GM21786 (cell line): ENCODE measurements around the gene PTPN6.
A peak's percentile ranks its signal among the peaks of the same experiment; 100 is the strongest.

ENCODE experiments used
- ATAC-seq: cut with Tn5 transposase; IDR thresholded peaks from one replicate; pipeline ENCODE4 v1.9.1; 2021; ENCODE audit not compliant: unreplicated experiment

The PTPN6 gene

DNA sequence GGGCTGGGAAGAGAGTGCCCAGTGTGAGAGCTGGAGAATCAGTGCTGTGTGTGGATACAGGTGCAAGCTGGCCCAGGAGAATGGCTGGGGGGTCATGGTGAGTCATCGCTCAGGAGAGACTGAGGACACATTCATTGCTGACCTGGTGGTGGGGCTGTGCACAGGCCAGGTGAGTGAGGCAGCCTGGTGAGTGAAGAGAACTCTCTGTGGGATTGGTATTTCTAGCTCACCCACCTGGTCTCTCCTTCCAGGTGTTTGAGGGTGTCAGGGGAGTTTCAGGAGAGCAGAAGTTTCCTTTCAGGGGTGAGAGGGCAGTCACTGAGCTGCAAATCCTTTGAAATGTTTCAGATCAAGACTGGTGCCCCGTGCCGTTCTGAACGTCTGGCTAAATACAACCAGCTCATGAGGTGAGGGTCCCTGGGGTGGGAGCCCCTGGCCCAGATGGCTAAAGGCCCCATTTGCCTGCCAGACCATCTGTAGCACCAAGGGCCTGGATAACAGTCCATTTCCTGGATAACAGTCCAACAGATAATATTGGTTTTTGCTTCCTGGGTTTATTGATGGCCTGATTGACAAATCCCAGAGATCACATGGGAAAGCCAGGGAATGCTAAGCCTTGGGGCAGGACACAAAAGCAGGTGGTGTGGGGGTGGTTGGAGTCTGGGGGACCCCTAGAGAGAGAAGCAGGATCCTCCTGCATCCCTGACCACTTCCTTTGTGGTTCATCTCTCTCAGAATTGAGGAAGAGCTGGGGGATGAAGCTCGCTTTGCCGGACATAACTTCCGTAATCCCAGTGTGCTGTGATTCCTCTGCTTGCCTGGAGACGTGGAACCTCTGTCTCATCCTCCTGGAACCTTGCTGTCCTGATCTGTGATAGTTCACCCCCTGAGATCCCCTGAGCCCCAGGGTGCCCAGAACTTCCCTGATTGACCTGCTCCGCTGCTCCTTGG, 28.9 kb upstream of the PTPN6 start:
- no peak for ATAC-seq

DNA sequence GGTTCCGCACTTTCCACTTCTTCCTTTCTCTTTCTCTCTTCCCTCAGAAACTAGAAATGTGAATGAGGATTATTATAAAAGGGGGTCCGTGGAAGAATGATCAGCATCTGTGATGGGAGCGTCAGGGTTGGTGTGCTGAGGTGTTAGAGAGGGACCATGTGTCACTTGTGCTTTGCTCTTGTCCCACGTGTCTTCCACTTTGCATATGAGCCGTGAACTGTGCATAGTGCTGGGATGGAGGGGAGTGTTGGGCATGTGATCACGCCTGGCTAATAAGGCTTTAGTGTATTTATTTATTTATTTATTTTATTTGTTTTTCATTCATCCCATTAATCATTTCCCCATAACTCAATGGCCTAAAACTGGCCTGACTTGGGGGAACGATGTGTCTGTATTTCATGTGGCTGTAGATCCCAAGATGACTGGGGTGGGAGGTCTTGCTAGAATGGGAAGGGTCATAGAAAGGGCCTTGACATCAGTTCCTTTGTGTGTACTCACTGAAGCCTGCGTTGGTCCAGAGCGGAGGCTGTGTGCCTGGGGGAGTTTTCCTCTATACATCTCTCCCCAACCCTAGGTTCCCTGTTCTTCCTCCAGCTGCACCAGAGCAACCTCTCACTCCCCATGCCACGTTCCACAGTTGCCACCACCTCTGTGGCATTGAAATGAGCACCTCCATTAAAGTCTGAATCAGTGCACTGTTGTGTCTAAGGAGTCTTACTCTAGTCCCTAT, 28.0 kb upstream of the PTPN6 start:
- ATAC-seq, result no peak

DNA sequence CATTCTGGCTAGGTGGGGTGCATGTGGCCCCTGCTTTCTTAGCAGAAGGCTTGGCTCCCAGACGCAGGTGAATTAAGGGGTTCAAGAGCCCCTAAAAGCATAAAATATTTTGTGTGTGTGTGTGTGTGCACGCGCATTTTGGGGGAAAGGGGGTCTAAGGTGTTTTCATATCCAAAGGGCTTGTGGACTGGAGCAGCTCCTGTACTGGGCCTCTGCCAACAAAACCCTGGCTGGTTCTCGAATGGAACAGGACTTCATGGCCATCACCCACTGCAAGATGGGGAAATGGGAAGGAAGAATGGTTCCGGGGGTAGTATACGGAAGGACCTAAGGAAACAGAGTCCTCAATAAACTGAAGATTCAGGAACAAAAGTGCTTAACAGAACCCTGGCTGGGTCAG, 27.3 kb upstream of the PTPN6 start:
- no peak for ATAC-seq

GRCh38 chr12:6925239-6925539, 26.0 kb upstream of the PTPN6 start:
- ATAC-seq, result no peak

DNA sequence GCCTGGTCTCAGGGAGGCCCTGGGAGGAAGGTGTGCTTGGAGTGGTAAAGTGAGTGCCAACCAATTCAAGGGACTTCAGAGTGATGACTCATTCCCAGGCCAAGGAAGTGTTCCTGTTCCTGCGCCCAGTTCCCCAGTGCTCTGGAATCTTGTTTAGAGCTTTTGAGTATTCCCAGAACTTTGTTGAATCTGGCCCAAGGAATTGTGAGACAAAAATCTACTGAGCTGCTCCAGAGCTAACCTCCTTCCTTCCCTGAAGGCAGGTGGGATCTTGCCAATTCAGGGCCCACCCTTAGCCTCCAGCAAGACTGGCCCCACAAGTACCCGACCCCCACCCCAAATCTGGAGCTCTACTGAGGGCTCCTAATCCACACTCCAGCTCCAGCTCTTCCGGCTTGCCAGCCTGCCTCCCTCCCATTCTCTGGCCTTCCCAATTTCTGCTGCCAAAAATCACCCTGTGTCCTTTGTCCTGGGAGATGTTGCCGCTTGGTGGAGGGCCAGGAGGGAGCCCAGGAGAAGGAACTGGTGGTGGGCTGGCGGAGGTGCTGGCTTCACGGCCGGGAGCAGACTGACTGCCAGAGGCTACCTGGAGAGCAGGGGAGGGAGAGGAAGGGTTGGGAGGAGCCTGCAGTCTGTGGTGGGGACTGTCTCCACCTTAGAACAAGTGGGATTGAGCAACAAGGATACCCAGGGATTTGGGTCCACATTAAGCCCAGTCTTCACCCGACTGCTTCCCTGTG, 25.4 kb upstream of the PTPN6 start:
- ATAC-seq, result no peak

DNA sequence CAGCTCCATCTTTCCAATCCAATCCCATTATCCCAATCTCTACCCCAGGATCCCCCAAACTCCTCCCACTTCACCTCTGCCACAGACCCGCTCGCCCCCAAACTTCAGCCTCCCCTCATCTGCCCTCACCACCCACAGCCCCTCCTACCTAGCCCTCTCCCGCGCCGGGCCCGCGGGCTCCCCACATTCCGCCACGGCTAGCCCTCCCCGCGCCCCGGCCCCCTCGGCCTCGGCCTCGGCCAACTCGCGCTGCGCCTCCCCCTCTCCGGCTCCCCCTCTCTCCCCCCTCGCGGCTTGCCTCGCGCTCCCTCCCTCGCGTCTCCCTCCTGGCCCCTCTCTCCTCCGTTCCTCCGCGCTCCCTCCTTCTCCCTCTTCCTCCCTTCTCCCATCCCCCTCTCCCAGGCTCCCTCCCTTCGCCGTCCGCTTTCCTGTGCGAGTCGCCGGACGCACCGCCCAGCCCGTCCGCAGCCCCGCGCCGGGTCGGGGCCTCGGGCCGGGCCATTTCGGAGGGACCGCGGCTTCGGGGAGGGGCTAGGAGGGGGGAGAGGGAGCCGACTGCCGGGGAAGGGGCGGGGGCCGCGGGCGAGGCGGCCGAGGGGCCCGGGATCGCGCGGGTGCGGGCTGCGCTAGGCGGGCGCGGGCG, 23.7 kb upstream of the PTPN6 start, which contains the start of gene ATN1:
Gene ATN1, plus strand, starts transcription at position 581 of the 643 bp plus-strand sequence. CDS start 6,043 bp downstream, outside the sequence.
- no peak for ATAC-seq

DNA sequence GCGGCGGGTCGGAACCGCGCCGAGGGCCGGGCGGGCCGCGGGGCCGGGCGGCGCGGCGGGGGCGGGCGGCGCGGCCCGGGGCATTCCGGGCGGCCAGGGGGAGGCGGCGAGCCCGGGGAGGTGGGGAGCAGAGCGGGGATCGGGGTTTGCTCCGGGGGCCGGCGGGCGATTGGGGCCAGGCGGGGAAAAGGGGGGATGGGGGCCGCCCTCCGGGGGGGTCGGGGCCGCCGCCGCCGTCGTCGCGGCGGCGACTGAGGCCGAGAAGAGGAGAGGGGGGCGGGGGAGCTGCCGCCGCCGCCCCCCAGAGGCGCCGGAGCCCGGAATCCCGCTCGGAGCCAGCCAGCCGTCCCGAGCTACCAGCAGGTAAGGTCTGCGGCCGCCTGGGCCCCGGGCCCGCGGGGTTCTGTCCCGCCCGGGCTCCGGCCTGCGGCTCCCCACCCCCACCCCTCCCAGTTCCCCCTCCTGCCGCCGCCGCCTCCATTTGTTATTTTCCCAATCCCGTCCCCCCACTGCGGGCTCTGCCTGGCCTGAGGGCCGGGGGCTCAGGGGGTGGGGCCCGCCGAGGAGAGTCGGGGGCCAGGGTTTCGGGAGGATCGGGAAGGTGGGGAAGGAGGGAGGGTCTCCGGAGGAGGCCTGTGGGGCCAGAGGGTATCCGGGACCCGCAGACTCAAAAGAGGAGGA, 23.0 kb upstream of the PTPN6 start:
- no peak for ATAC-seq

GRCh38 chr12:6928703-6929407, 22.3 kb upstream of the PTPN6 start:
- no peak for ATAC-seq

DNA sequence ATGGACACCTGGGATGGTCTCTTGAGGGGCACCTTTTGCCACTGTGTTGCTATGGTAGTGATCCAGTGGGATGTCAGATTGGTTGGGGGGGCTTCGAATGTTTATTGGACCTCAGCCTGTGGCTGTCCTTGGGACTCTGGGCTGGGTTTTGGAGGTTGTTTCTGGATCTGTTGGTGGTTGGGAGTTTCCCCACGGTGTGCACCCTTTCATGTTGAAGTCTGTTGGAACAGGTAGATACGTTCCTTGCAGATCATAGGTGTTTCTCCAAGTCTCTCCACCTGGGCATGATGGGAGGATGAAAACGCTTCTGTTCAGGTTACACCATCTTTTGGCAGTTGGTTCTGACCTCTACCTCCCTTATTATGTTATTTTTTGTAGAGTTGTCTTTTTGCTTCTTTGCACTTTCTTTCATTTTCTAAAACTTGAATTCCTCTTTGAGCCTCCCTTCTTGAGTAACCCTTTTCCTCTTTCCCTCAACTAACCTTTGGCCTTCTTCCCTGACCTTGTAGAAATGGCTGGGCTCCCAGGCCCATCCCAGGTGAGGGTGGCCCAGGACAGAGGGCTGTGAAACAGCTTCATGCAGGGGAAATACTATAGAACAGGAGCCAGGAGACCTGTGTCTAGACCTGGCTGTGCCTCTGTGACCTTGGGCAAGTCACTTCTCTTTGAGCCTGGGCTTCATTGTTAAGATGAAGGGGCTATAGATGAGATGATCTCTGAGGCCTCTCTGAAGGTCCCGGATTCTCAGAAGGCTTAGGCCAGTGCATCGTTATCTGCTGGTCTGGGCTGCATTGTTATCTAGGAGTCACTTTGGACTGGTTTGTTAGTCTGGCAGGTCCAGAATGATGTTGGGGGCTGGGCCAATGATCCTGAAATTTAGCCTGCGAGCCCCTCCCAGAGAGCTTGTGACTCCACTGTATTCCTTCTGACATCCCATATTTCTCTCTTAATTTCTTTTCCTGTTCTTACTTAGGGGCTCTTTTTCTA, 21.4 kb upstream of the PTPN6 start:
- no peak for ATAC-seq

GRCh38 chr12:6932766-6933165, 18.4 kb upstream of the PTPN6 start:
- ATAC-seq, result no peak

GRCh38 chr12:6934110-6934509, 17.0 kb upstream of the PTPN6 start:
- ATAC-seq, result no peak

- ATAC-seq, result no peak
These were observed 15.6 kb upstream of the PTPN6 start for GRCh38 chr12:6935371-6936193.

DNA sequence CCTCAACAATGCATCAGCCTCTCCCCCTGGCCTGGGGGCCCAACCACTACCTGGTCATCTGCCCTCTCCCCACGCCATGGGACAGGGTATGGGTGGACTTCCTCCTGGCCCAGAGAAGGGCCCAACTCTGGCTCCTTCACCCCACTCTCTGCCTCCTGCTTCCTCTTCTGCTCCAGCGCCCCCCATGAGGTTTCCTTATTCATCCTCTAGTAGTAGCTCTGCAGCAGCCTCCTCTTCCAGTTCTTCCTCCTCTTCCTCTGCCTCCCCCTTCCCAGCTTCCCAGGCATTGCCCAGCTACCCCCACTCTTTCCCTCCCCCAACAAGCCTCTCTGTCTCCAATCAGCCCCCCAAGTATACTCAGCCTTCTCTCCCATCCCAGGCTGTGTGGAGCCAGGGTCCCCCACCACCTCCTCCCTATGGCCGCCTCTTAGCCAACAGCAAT, 14.9 kb upstream of the PTPN6 start:
- ATAC-seq, result no peak

DNA sequence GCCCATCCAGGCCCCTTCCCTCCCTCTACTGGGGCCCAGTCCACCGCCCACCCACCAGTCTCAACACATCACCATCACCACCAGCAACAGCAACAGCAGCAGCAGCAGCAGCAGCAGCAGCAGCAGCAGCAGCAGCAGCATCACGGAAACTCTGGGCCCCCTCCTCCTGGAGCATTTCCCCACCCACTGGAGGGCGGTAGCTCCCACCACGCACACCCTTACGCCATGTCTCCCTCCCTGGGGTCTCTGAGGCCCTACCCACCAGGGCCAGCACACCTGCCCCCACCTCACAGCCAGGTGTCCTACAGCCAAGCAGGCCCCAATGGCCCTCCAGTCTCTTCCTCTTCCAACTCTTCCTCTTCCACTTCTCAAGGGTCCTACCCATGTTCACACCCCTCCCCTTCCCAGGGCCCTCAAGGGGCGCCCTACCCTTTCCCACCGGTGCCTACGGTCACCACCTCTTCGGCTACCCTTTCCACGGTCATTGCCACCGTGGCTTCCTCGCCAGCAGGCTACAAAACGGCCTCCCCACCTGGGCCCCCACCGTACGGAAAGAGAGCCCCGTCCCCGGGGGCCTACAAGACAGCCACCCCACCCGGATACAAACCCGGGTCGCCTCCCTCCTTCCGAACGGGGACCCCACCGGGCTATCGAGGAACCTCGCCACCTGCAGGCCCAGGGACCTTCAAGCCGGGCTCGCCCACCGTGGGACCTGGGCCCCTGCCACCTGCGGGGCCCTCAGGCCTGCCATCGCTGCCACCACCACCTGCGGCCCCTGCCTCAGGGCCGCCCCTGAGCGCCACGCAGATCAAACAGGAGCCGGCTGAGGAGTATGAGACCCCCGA, 14.3 kb upstream of the PTPN6 start:
- ATAC-seq, result no peak

DNA sequence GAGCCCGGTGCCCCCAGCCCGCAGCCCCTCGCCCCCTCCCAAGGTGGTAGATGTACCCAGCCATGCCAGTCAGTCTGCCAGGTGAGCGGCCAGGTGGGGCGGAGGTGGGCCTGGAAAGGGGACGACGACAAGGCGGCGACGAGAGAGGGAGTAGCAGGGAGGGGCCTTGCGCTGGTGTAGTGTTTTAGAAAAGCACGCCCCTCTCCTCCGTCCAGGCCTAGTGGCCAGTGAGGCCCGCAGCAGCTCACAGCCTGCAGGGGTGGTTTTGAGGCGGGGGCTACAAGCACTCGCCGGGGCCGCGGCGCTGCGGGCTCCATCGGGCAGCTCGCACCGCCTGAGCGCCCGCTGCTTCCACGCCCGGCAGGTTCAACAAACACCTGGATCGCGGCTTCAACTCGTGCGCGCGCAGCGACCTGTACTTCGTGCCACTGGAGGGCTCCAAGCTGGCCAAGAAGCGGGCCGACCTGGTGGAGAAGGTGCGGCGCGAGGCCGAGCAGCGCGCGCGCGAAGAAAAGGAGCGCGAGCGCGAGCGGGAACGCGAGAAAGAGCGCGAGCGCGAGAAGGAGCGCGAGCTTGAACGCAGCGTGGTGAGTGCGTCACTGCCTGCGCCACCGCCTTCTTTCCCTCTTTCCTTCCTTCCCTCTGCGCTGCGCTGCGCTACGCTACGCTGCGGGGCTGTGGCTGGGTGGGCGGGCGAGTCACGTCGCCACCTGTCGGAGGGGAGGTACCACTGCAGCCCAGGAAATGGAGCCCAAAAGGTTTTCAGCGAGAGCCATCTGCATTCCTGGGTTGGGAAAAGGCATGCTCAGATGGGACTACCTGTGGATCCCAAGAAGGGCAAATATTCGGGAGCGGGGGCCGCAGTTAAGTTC, 13.4 kb upstream of the PTPN6 start:
- ATAC-seq, result peak; percentile 90
